ENCODE results near the gene SMCO1.
"Not testable (repeated sequence)": the region's sequence is repeated elsewhere in the genome, so short reads cannot be mapped to it uniquely, and the experiment has no call there.

The SMCO1 gene

GRCh38 chr3:196462680-196463477 lies 52.3 kb downstream of the SMCO1 start:
- H3K4me1 ChIP-seq (ENCODE audit: control insufficient read depth, insufficient read depth, low read length); H3K36me3 ChIP-seq (ENCODE audit: control insufficient read depth, insufficient read depth, low read length); H3K27ac ChIP-seq (ENCODE audit: low read length); H3K27me3 ChIP-seq (ENCODE audit: control insufficient read depth, insufficient read depth, low read length); H3K9me3 ChIP-seq (ENCODE audit: control insufficient read depth, insufficient read depth, low read length); DNase-seq (ENCODE audit: low read depth, low spot score); H3K4me3 ChIP-seq (ENCODE audit: low read length): not testable (repeated sequence)
- WGBS (ENCODE audit: insufficient coverage, insufficient read length) = no CpG with 5 or more reads among the region's 1 CpG

GRCh38 chr3:196458063-196458462 lies 57.1 kb downstream of the SMCO1 start:
- DNase-seq (ENCODE audit: low read depth, low spot score) = no peak
- Histone ChIP-seq H3K9me3 (ENCODE audit: control insufficient read depth, insufficient read depth, low read length) (no peaks in the 10 kb centered on the region), H3K27ac (ENCODE audit: low read length) (no peak overlapping the region), H3K27me3 (ENCODE audit: control insufficient read depth, insufficient read depth, low read length) (no peaks in the 10 kb centered on the region), H3K36me3 (ENCODE audit: control insufficient read depth, insufficient read depth, low read length) (no peaks in the 10 kb centered on the region), H3K4me3 (ENCODE audit: low read length) (no peak overlapping the region), H3K4me1 (ENCODE audit: control insufficient read depth, insufficient read depth, low read length) (no peaks in the 10 kb centered on the region)
- no CpG with 5 or more reads among the region's 4 CpGs for WGBS (ENCODE audit: insufficient coverage, insufficient read length)

GRCh38 chr3:196457470-196457869 lies 57.7 kb downstream of the SMCO1 start:
- WGBS (ENCODE audit: insufficient coverage, insufficient read length) = no CpG with 5 or more reads among the region's 7 CpGs
- H3K36me3 ChIP-seq (ENCODE audit: control insufficient read depth, insufficient read depth, low read length); H3K9me3 ChIP-seq (ENCODE audit: control insufficient read depth, insufficient read depth, low read length); H3K4me1 ChIP-seq (ENCODE audit: control insufficient read depth, insufficient read depth, low read length); DNase-seq (ENCODE audit: low read depth, low spot score); H3K27ac ChIP-seq (ENCODE audit: low read length); H3K27me3 ChIP-seq (ENCODE audit: control insufficient read depth, insufficient read depth, low read length); H3K4me3 ChIP-seq (ENCODE audit: low read length): not testable (repeated sequence)
